ENCODE measurements around the gene LHCGR. TPM values are rescaled to one million over a fixed set of nuclear protein-coding genes. Genes with fewer than 3 reads are reported as not detected.
"Not testable (repeated sequence)": the region's sequence is repeated elsewhere in the genome, so short reads cannot be mapped to it uniquely, and the experiment has no call there.

The LHCGR gene
- total RNA-seq, 1 experiment from 2014 or later, result not detected

GRCh38 chr2:48753228-48753627 lies 2.3 kb downstream of the LHCGR start:
- in situ Hi-C loops (cut with HindIII; ENCODE audit: low pct_unique_long_range_greater_than_20kb, low sequenced_read_pairs), result no loop called here
- no peak for DNase-seq (ENCODE audit: low read depth, low spot score)

- no peak for DNase-seq (ENCODE audit: low read depth, low spot score)
- in situ Hi-C loops (cut with HindIII; ENCODE audit: low pct_unique_long_range_greater_than_20kb, low sequenced_read_pairs), result no loop called here
Observed at GRCh38 chr2:48750128-48750739, 5.3 kb downstream of the LHCGR start.

GRCh38 chr2:48749291-48750127 lies 6.0 kb downstream of the LHCGR start:
- DNase-seq (ENCODE audit: low read depth, low spot score), result no peak
- in situ Hi-C loops (cut with HindIII; ENCODE audit: low pct_unique_long_range_greater_than_20kb, low sequenced_read_pairs), result no loop called here

- in situ Hi-C loops (cut with HindIII; ENCODE audit: low pct_unique_long_range_greater_than_20kb, low sequenced_read_pairs), result no loop called here
- no peak for DNase-seq (ENCODE audit: low read depth, low spot score)
Observed at GRCh38 chr2:48747319-48747718, 8.2 kb downstream of the LHCGR start.

GRCh38 chr2:48739236-48739635 lies 16.3 kb downstream of the LHCGR start:
- DNase-seq (ENCODE audit: low read depth, low spot score); in situ Hi-C loops (cut with HindIII; ENCODE audit: low pct_unique_long_range_greater_than_20kb, low sequenced_read_pairs): not testable (repeated sequence)

- in situ Hi-C loops (cut with HindIII; ENCODE audit: low pct_unique_long_range_greater_than_20kb, low sequenced_read_pairs), result no loop called here
- no peak for DNase-seq (ENCODE audit: low read depth, low spot score)
Observed at GRCh38 chr2:48738806-48739205, 16.7 kb downstream of the LHCGR start.

- DNase-seq (ENCODE audit: low read depth, low spot score), result no peak
- in situ Hi-C loops (cut with HindIII; ENCODE audit: low pct_unique_long_range_greater_than_20kb, low sequenced_read_pairs), result no loop called here
Observed at GRCh38 chr2:48736251-48736650, 19.3 kb downstream of the LHCGR start.

- in situ Hi-C loops (cut with HindIII; ENCODE audit: low pct_unique_long_range_greater_than_20kb, low sequenced_read_pairs), result no loop called here
- no peak for DNase-seq (ENCODE audit: low read depth, low spot score)
Observed at GRCh38 chr2:48734576-48735303, 20.8 kb downstream of the LHCGR start.

- in situ Hi-C loops (cut with HindIII; ENCODE audit: low pct_unique_long_range_greater_than_20kb, low sequenced_read_pairs), result no loop called here
- DNase-seq (ENCODE audit: low read depth, low spot score), result no peak
Observed at GRCh38 chr2:48733067-48733503, 22.4 kb downstream of the LHCGR start.

GRCh38 chr2:48728840-48729239 lies 26.7 kb downstream of the LHCGR start:
- no peak for DNase-seq (ENCODE audit: low read depth, low spot score)
- in situ Hi-C loops (cut with HindIII; ENCODE audit: low pct_unique_long_range_greater_than_20kb, low sequenced_read_pairs), result no loop called here

- in situ Hi-C loops (cut with HindIII; ENCODE audit: low pct_unique_long_range_greater_than_20kb, low sequenced_read_pairs), result no loop called here
- DNase-seq (ENCODE audit: low read depth, low spot score), result no peak
Observed at GRCh38 chr2:48728295-48728694, 27.2 kb downstream of the LHCGR start.

- peak; percentile 48 for DNase-seq (ENCODE audit: low read depth, low spot score)
- in situ Hi-C loops (cut with HindIII; ENCODE audit: low pct_unique_long_range_greater_than_20kb, low sequenced_read_pairs), result no loop called here
Observed at GRCh38 chr2:48727560-48727959, 28.0 kb downstream of the LHCGR start.

- in situ Hi-C loops (cut with HindIII; ENCODE audit: low pct_unique_long_range_greater_than_20kb, low sequenced_read_pairs), result no loop called here
- DNase-seq (ENCODE audit: low read depth, low spot score), result peak; percentile 56
Observed at GRCh38 chr2:48725696-48726494, 29.6 kb downstream of the LHCGR start.

- in situ Hi-C loops (cut with HindIII; ENCODE audit: low pct_unique_long_range_greater_than_20kb, low sequenced_read_pairs), result no loop called here
- no peak for DNase-seq (ENCODE audit: low read depth, low spot score)
Observed at GRCh38 chr2:48724278-48724677, 31.2 kb downstream of the LHCGR start.

GRCh38 chr2:48723129-48723528 lies 32.4 kb downstream of the LHCGR start:
- in situ Hi-C loops (cut with HindIII; ENCODE audit: low pct_unique_long_range_greater_than_20kb, low sequenced_read_pairs), result no loop called here
- DNase-seq (ENCODE audit: low read depth, low spot score), result no peak

GRCh38 chr2:48722391-48722790 lies 33.1 kb downstream of the LHCGR start:
- DNase-seq (ENCODE audit: low read depth, low spot score), result peak; percentile 41
- in situ Hi-C loops (cut with HindIII; ENCODE audit: low pct_unique_long_range_greater_than_20kb, low sequenced_read_pairs), result no loop called here

- DNase-seq (ENCODE audit: low read depth, low spot score), result no peak
- in situ Hi-C loops (cut with HindIII; ENCODE audit: low pct_unique_long_range_greater_than_20kb, low sequenced_read_pairs), result no loop called here
Observed at GRCh38 chr2:48721158-48721557, 34.4 kb downstream of the LHCGR start.
